ENCODE data around the gene OSTN.

- TF ChIP-seq POLR2A (IDR thresholded peaks at IDR 0.05) (no peak), CTCF (IDR thresholded peaks at IDR 0.05) (no peak)
These were observed 21.9 kb downstream of the OSTN start for GRCh38 chr3:191220908-191221307.
